GM18873 (cell line): ENCODE results near the gene LUC7L3.
"Not testable (repeated sequence)": the region's sequence is repeated elsewhere in the genome, so short reads cannot be mapped to it uniquely, and the experiment has no call there.

ENCODE experiments used
- ATAC-seq: cut with Tn5 transposase; IDR thresholded peaks from one replicate; pipeline ENCODE4 v1.9.1; 2021; ENCODE audit warnings: mild to moderate bottlenecking, moderate library complexity, moderate number of reproducible peaks; ENCODE audit not compliant: unreplicated experiment, low FRiP score

Gene LUC7L3

GRCh38 chr17:50708050-50709000, 11.1 kb upstream of the LUC7L3 start:
- no peak for ATAC-seq

- ATAC-seq, result not testable (repeated sequence)
Measured at GRCh38 chr17:50709053-50709452, 10.3 kb upstream of the LUC7L3 start.

GRCh38 chr17:50710025-50710424, 9.4 kb upstream of the LUC7L3 start:
- ATAC-seq, result no peak

GRCh38 chr17:50710650-50711049, 8.8 kb upstream of the LUC7L3 start:
- ATAC-seq, result no peak

GRCh38 chr17:50712641-50713040, 6.8 kb upstream of the LUC7L3 start:
- ATAC-seq, result no peak

GRCh38 chr17:50715471-50715870, 3.9 kb upstream of the LUC7L3 start:
- no peak for ATAC-seq

GRCh38 chr17:50719924-50720794, 756 bp downstream of the LUC7L3 start:
- ATAC-seq, result no peak

- no peak for ATAC-seq
Measured at GRCh38 chr17:50721194-50722010, 2.0 kb downstream of the LUC7L3 start.

GRCh38 chr17:50722746-50723145, 3.3 kb downstream of the LUC7L3 start:
- no peak for ATAC-seq

GRCh38 chr17:50724622-50725021, 5.2 kb downstream of the LUC7L3 start:
- not testable (repeated sequence) for ATAC-seq

GRCh38 chr17:50725769-50726655, 6.6 kb downstream of the LUC7L3 start:
- ATAC-seq, result no peak

GRCh38 chr17:50728112-50728429, 8.7 kb downstream of the LUC7L3 start:
- ATAC-seq, result no peak

GRCh38 chr17:50728881-50729765, 9.7 kb downstream of the LUC7L3 start:
- ATAC-seq, result no peak

GRCh38 chr17:50731575-50732460, 12.4 kb downstream of the LUC7L3 start:
- no peak for ATAC-seq

GRCh38 chr17:50735287-50735686, 15.9 kb downstream of the LUC7L3 start:
- ATAC-seq, result no peak

- no peak for ATAC-seq
Measured at GRCh38 chr17:50737118-50737698, 17.8 kb downstream of the LUC7L3 start.

- no peak for ATAC-seq
Measured at GRCh38 chr17:50739098-50739497, 19.7 kb downstream of the LUC7L3 start.
